ENCODE measurements around the gene SLC22A2.

Gene SLC22A2

DNA sequence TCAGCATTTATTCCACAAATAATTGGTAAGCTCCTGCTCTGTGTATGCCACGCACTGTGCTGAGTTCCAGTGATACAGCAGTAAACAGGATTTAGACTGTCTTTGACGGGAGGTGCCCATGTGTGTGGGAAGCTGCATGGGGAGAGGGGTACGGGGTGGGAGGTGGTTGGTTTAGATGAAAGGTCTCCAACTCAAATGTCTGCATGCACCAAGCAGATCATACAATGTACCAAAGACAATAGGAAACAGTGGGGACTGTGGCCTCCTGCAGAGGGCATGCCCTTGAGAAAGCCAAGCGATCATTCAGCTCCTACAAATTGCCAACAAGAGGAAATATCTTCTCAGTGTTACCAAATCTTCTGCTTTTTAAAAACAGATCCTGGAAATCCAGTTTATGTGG lies 36.1 kb downstream of the SLC22A2 start:
- Histone ChIP-seq H3K27ac (ENCODE audit: extremely low read depth, low read depth, low read length) (no peak overlapping the region), H3K4me1 (ENCODE audit: control insufficient read depth, insufficient read depth, low read length) (no peaks in the 10 kb centered on the region), H3K4me3 (ENCODE audit: low read depth, low read length) (no peak overlapping the region), H3K36me3 (ENCODE audit: control insufficient read depth in 2 of 2, insufficient read depth in 1 of 2, low read length in 2 of 2) (no peaks in the 10 kb centered on the region), H3K9me3 (ENCODE audit: control insufficient read depth, insufficient read depth, low read depth, low read length) (no peaks in the 10 kb centered on the region)
- ChIA-PET POLR2A (no interaction called here), CTCF (interaction anchor here (0.7 to 2.1 kb wide), 5 partner anchors 8 to 359 kb away, joined by 3 to 12 read pairs (median 4); no protein-coding TSS in a partner anchor)
- TF ChIP-seq GLI4 (tag by site-specific recombination; IDR thresholded peaks at IDR 0.05) (no peak), ZNF146 (tag by site-specific recombination; IDR thresholded peaks at IDR 0.05) (no peak), ZNF510 (tag by site-specific recombination; IDR thresholded peaks at IDR 0.05; ENCODE audit: insufficient replicate concordance) (no peak), ZNF426 (tag by site-specific recombination; IDR thresholded peaks at IDR 0.05) (no peak), ZNF37A (tag by site-specific recombination; IDR thresholded peaks at IDR 0.05) (no peak), ZSCAN16 (tag by site-specific recombination; IDR thresholded peaks at IDR 0.05) (no peak), SCRT1 (tag by site-specific recombination; IDR thresholded peaks at IDR 0.05; ENCODE audit: borderline replicate concordance) (no peak)

DNA sequence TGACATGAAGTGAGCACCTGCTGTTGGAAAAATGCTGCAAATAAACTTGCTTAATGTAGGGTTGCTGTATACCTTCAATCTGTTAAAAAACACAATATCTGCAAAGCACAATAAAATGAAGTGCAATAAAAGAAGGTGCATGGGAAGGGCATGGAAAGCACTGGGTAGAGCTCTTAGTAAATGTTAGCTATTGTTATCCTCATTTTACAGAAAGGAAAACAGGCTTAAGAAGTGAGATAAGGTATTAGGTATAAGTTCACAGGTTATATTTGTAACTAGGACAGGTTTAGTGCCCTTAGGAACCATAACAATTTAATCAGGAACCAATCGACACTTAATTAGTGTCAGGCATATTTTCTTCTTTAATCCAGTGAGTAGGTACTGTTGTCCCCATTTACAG lies 36.7 kb downstream of the SLC22A2 start:
- H3K9me3 ChIP-seq (ENCODE audit: control insufficient read depth, insufficient read depth, low read depth, low read length) = no peaks in the 10 kb centered on the region
- H3K27ac ChIP-seq (ENCODE audit: extremely low read depth, low read depth, low read length) = no peak overlapping the region
- no peak overlapping the region for H3K4me3 ChIP-seq (ENCODE audit: low read depth, low read length)
- no peaks in the 10 kb centered on the region for H3K4me1 ChIP-seq (ENCODE audit: control insufficient read depth, insufficient read depth, low read length)
- TF ChIP-seq ZNF76 (tag by site-specific recombination; IDR thresholded peaks at IDR 0.05; ENCODE audit: borderline replicate concordance, low read depth) (no peak), ZNF211 (tag by site-specific recombination; IDR thresholded peaks at IDR 0.05; ENCODE audit: low read depth) (no peak), TRIM28 (IDR thresholded peaks at IDR 0.05; ENCODE audit: borderline replicate concordance, low read length) (no peak), KLF7 (tag by site-specific recombination; IDR thresholded peaks at IDR 0.05; ENCODE audit: borderline replicate concordance) (no peak), ZNF391 (tag by site-specific recombination; IDR thresholded peaks at IDR 0.05; ENCODE audit: borderline replicate concordance, low read depth) (no peak), ZNF664 (tag by site-specific recombination; IDR thresholded peaks at IDR 0.05) (no peak), MEIS1 (CRISPR knock-in tag; IDR thresholded peaks at IDR 0.05; ENCODE audit: borderline replicate concordance) (no peak), ZFP41 (tag by site-specific recombination; IDR thresholded peaks at IDR 0.05; ENCODE audit: borderline replicate concordance) (no peak)
- TF ChIP-seq, protein P1, sequence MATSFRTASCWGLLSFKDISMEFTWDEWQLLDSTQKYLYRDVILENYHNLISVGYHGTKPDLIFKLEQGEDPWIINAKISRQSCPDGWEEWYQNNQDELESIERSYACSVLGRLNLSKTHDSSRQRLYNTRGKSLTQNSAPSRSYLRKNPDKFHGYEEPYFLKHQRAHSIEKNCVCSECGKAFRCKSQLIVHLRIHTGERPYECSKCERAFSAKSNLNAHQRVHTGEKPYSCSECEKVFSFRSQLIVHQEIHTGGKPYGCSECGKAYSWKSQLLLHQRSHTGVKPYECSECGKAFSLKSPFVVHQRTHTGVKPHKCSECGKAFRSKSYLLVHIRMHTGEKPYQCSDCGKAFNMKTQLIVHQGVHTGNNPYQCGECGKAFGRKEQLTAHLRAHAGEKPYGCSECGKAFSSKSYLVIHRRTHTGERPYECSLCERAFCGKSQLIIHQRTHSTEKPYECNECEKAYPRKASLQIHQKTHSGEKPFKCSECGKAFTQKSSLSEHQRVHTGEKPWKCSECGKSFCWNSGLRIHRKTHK (tag by site-specific recombination; IDR thresholded peaks at IDR 0.05) = no peak
- TF ChIP-seq, protein P2, sequence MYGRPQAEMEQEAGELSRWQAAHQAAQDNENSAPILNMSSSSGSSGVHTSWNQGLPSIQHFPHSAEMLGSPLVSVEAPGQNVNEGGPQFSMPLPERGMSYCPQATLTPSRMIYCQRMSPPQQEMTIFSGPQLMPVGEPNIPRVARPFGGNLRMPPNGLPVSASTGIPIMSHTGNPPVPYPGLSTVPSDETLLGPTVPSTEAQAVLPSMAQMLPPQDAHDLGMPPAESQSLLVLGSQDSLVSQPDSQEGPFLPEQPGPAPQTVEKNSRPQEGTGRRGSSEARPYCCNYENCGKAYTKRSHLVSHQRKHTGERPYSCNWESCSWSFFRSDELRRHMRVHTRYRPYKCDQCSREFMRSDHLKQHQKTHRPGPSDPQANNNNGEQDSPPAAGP (tag by site-specific recombination; IDR thresholded peaks at IDR 0.05) = no peak
- TF ChIP-seq, protein P3, sequence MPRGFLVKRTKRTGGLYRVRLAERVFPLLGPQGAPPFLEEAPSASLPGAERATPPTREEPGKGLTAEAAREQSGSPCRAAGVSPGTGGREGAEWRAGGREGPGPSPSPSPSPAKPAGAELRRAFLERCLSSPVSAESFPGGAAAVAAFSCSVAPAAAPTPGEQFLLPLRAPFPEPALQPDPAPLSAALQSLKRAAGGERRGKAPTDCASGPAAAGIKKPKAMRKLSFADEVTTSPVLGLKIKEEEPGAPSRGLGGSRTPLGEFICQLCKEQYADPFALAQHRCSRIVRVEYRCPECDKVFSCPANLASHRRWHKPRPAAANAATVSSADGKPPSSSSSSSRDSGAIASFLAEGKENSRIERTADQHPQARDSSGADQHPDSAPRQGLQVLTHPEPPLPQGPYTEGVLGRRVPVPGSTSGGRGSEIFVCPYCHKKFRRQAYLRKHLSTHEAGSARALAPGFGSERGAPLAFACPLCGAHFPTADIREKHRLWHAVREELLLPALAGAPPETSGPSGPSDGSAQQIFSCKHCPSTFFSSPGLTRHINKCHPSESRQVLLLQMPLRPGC (tag by site-specific recombination; IDR thresholded peaks at IDR 0.05) = no peak
- ChIA-PET POLR2A (no interaction called here), CTCF (interaction anchor here (0.6 to 2.5 kb wide), 6 partner anchors 9 to 358 kb away, joined by 3 to 35 read pairs (median 4); no protein-coding TSS in a partner anchor)
- no peaks in the 10 kb centered on the region for H3K36me3 ChIP-seq (ENCODE audit: control insufficient read depth in 2 of 2, insufficient read depth in 1 of 2, low read length in 2 of 2)

DNA sequence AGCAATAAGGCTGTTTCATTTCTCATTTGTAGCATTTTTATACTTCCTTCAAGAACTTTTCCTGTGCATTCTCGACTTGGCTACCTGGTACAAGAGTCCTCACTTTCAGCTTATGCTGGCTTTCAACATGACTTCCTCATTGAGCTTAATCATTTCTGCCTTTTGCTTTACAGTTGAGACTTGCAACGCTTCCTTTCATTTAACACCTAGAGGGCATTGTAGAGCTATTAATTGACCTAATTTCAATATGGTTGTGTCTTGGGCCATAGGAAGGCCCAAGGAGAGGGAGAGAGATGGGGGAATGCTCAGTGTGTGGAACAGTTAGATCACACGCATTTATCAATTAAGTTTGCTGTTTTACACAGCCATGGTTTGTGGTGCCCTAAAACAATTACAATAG lies 37.2 kb downstream of the SLC22A2 start:
- Histone ChIP-seq H3K4me3 (ENCODE audit: low read depth, low read length) (no peak overlapping the region), H3K36me3 (ENCODE audit: control insufficient read depth in 2 of 2, insufficient read depth in 1 of 2, low read length in 2 of 2) (no peaks in the 10 kb centered on the region), H3K9me3 (ENCODE audit: control insufficient read depth, insufficient read depth, low read depth, low read length) (no peaks in the 10 kb centered on the region), H3K27ac (ENCODE audit: extremely low read depth, low read depth, low read length) (no peak overlapping the region), H3K4me1 (ENCODE audit: control insufficient read depth, insufficient read depth, low read length) (no peaks in the 10 kb centered on the region)
- CTCF ChIA-PET = interaction anchor here (0.6 to 2.5 kb wide), 12 partner anchors 9 to 792 kb away, joined by 3 to 35 read pairs (median 4); partner anchors contain the start of gene MRPL18
- POLR2A ChIA-PET = no interaction called here
- TF ChIP-seq MEIS1 (CRISPR knock-in tag; IDR thresholded peaks at IDR 0.05; ENCODE audit: borderline replicate concordance) (no peak), PRDM1 (tag by site-specific recombination; IDR thresholded peaks at IDR 0.05) (no peak), ZNF394 (tag by site-specific recombination; IDR thresholded peaks at IDR 0.05; ENCODE audit: borderline replicate concordance) (no peak), MYNN (tag by site-specific recombination; IDR thresholded peaks at IDR 0.05; ENCODE audit: borderline replicate concordance) (no peak), SCRT2 (tag by site-specific recombination; IDR thresholded peaks at IDR 0.05) (no peak), ZIC2 (tag by site-specific recombination; IDR thresholded peaks at IDR 0.05) (no peak)
- TF ChIP-seq, protein P4, sequence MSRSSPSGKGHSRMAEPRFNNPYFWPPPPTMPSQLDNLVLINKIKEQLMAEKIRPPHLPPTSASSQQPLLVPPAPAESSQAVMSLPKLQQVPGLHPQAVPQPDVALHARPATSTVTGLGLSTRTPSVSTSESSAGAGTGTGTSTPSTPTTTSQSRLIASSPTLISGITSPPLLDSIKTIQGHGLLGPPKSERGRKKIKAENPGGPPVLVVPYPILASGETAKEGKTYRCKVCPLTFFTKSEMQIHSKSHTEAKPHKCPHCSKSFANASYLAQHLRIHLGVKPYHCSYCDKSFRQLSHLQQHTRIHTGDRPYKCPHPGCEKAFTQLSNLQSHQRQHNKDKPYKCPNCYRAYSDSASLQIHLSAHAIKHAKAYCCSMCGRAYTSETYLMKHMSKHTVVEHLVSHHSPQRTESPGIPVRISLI (tag by site-specific recombination; IDR thresholded peaks at IDR 0.05) = no peak
- TF ChIP-seq, protein P5, sequence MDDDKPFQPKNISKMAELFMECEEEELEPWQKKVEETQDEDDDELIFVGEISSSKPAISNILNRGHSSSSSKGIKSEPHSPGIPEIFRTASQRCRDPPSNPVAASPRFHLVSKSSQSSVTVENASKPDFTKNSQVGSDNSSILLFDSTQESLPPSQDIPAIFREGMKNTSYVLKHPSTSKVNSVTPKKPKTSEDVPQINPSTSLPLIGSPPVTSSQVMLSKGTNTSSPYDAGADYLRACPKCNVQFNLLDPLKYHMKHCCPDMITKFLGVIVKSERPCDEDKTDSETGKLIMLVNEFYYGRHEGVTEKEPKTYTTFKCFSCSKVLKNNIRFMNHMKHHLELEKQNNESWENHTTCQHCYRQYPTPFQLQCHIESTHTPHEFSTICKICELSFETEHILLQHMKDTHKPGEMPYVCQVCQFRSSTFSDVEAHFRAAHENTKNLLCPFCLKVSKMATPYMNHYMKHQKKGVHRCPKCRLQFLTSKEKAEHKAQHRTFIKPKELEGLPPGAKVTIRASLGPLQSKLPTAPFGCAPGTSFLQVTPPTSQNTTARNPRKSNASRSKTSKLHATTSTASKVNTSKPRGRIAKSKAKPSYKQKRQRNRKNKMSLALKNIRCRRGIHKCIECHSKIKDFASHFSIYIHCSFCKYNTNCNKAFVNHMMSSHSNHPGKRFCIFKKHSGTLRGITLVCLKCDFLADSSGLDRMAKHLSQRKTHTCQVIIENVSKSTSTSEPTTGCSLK (tag by site-specific recombination; IDR thresholded peaks at IDR 0.05) = no peak
